DOHH2 (cell line): Measurements from ENCODE around the gene CMTM2.

ENCODE experiments used
- H3F3A ChIP-seq: fragments of 200-600 bp; sonication (generic), shearing (Covaris generic); 2 replicates; pipeline ENCODE4 v1.6.0; 2016; ENCODE audit warnings: antibody characterized with exemption, mild to moderate bottlenecking; ENCODE audit not compliant: control insufficient read depth, insufficient read depth
- H3K27ac ChIP-seq: fragments of 200-600 bp; sonication (generic); 2 replicates; pipeline ENCODE4 v1.5.1; 2014; ENCODE audit warnings: low read depth, mild to moderate bottlenecking, low read length, moderate library complexity
- H3K27me3 ChIP-seq: fragments of 200-600 bp; sonication (generic); 2 replicates; pipeline ENCODE4 v1.6.1; 2014; ENCODE audit warnings: mild to moderate bottlenecking, low read length, mixed read lengths; ENCODE audit not compliant: control insufficient read depth
- H3K36me3 ChIP-seq: fragments of 200-600 bp; sonication (generic); 2 replicates; pipeline ENCODE4 v1.6.1; 2014; ENCODE audit warnings: mild to moderate bottlenecking, low read length, moderate library complexity, mixed read lengths; ENCODE audit not compliant: control insufficient read depth
- H3K4me1 ChIP-seq: fragments of 200-600 bp; sonication (generic); 2 replicates; pipeline ENCODE4 v1.6.1; 2014; ENCODE audit warnings: mild to moderate bottlenecking, low read length, mixed read lengths; ENCODE audit not compliant: control insufficient read depth
- H3K4me2 ChIP-seq: fragments of 200-600 bp; sonication (generic); 2 replicates; pipeline ENCODE4 v1.6.0; 2014; ENCODE audit warnings: mild to moderate bottlenecking, low read length, moderate library complexity
- H3K4me3 ChIP-seq: fragments of 200-600 bp; sonication (generic); 2 replicates; pipeline ENCODE4 v1.5.1; 2014; ENCODE audit warnings: mild to moderate bottlenecking, low read length, mixed read lengths
- H3K79me2 ChIP-seq: fragments of 200-600 bp; sonication (generic); 2 replicates; pipeline ENCODE4 v1.6.1; 2014; ENCODE audit warnings: mild to moderate bottlenecking, low read length, mixed read lengths; ENCODE audit not compliant: control insufficient read depth
- H3K9me2 ChIP-seq: fragments of 200-600 bp; sonication (generic); replicated peaks from 2 replicates; pipeline ENCODE4 v1.6.1; 2014; ENCODE audit warnings: mild to moderate bottlenecking, low read length, mixed read lengths; ENCODE audit not compliant: control insufficient read depth
- H3K9me3 ChIP-seq: fragments of 200-600 bp; sonication (generic); 2 replicates; pipeline ENCODE4 v1.6.1; 2014; ENCODE audit warnings: antibody characterized with exemption, low read length, mixed read lengths; ENCODE audit not compliant: control insufficient read depth, insufficient read depth
- H4K20me1 ChIP-seq: fragments of 200-600 bp; sonication (generic); 2 replicates; pipeline ENCODE4 v1.6.0; 2014; ENCODE audit warnings: low read depth, mild to moderate bottlenecking, antibody characterized with exemption, low read length, moderate library complexity; ENCODE audit not compliant: control insufficient read depth, insufficient read depth
- CTCF ChIP-seq: fragments of 200-600 bp; sonication (generic); IDR thresholded peaks from one replicate; pipeline ENCODE4 v1.5.1; 2014; ENCODE audit warnings: antibody characterized with exemption, mild to moderate bottlenecking, low read depth, low read length; ENCODE audit not compliant: poor library complexity, severe bottlenecking
- EZH2phosphoT487 ChIP-seq: fragments of 200-600 bp; sonication (generic); IDR thresholded peaks from 2 replicates; pipeline ENCODE4 v1.6.1; 2017; ENCODE audit warnings: borderline replicate concordance, mild to moderate bottlenecking, antibody characterized with exemption, low read length, moderate library complexity, mixed read lengths

The CMTM2 gene

GRCh38 chr16:66580605-66581209 lies 1.4 kb downstream of the CMTM2 start:
- H4K20me1 ChIP-seq: no peaks in the 10 kb centered on the region
- no peak overlapping the region for H3K4me2 ChIP-seq
- no peaks in the 10 kb centered on the region for H3K9me3 ChIP-seq
- 0 out of 2 replicates have a peak, but pooled peaks cover 2% of the 10 kb centered on the region for H3K27me3 ChIP-seq
- no peak for TF ChIP-seq EZH2phosphoT487
- no peak for TF ChIP-seq CTCF
- no peaks in the 10 kb centered on the region for H3K9me2 ChIP-seq
- no peak overlapping the region for H3K27ac ChIP-seq
- H3K36me3 ChIP-seq: no peaks in the 10 kb centered on the region
- H3K79me2 ChIP-seq: no peaks in the 10 kb centered on the region
- H3K4me3 ChIP-seq: no peak overlapping the region
- H3F3A ChIP-seq: no peaks in the 10 kb centered on the region
- peaks cover 3% of the 10 kb centered on the region; the same call in 1 of the 2 replicates for H3K4me1 ChIP-seq

- Histone ChIP-seq H3K27ac (no peak overlapping the region), H3K36me3 (no peaks in the 10 kb centered on the region), H3K4me3 (no peak overlapping the region), H3K4me2 (no peak overlapping the region), H4K20me1 (no peaks in the 10 kb centered on the region), H3F3A (no peaks in the 10 kb centered on the region), H3K27me3 (0 out of 2 replicates have a peak, but pooled peaks cover 2% of the 10 kb centered on the region), H3K79me2 (no peaks in the 10 kb centered on the region), H3K4me1 (peaks cover 4% of the 10 kb centered on the region; the same call in 1 of the 2 replicates), H3K9me3 (no peaks in the 10 kb centered on the region), H3K9me2 (no peaks in the 10 kb centered on the region)
- no peak for TF ChIP-seq CTCF
- no peak for TF ChIP-seq EZH2phosphoT487
Measured at GRCh38 chr16:66581246-66581952, 2.1 kb downstream of the CMTM2 start.

GRCh38 chr16:66585481-66586239 lies 6.4 kb downstream of the CMTM2 start:
- H3K27me3 ChIP-seq: peaks cover 11% of the 10 kb centered on the region
- no peak for TF ChIP-seq CTCF
- peaks cover 10% of the 10 kb centered on the region; the same call in 1 of the 2 replicates for H3K4me1 ChIP-seq
- no peak overlapping the region for H3K27ac ChIP-seq
- no peaks in the 10 kb centered on the region for H3K9me2 ChIP-seq
- H4K20me1 ChIP-seq: no peaks in the 10 kb centered on the region
- no peaks in the 10 kb centered on the region for H3K79me2 ChIP-seq
- no peaks in the 10 kb centered on the region for H3F3A ChIP-seq
- H3K9me3 ChIP-seq: no peaks in the 10 kb centered on the region
- H3K36me3 ChIP-seq: no peaks in the 10 kb centered on the region
- H3K4me3 ChIP-seq: no peak overlapping the region
- H3K4me2 ChIP-seq: no peak overlapping the region
